ENCODE results near the gene UBAC2.

The UBAC2 gene

DNA sequence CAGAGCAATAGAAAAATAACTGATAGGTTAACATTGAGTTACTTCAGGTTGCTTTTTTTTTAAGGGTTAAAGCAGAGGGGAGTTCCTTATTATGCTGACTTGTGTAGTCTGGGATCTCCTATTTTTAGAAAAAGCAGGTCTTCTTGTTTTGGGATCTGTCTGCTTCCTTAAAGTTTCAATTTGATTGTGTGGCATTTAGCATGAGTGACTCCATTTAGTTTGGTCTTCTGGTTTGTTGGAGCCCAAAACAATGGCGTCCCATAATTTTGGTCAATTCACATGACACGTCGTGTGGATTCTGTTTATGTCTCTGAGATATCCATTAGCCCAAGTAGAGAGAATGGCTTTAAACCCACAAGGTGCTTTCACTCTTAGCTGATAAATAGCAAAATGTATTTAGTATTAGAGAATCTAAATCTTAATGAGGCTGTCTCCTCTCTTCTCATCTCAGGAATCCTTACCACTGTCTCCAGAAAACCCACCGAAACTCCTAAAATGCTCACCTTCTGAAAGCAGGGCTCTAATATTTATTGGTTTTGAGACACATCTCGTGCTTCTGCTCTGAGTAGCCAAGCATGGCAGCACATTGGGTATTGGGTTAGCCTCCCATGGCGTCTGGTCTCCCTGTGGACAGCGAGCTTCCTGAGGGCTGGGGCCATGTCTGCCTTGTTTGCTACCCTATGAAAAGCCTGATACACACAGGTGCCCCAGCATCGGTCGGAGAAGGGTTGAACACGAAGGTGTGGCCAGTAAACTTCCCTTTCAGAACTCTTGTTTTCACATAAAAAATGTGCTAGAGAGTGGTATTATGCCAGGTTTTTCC is 173.7 kb downstream of the UBAC2 start:
- no peak overlapping the region for H3K27ac ChIP-seq (ENCODE audit: poor library complexity, severe bottlenecking)
- H3K9me3 ChIP-seq (ENCODE audit: severe bottlenecking): no peaks in the 10 kb centered on the region
- no peak for DNase-seq (ENCODE audit: low spot score)
- H3K4me1 ChIP-seq (ENCODE audit: insufficient read depth, poor library complexity, severe bottlenecking): no peaks in the 10 kb centered on the region
- H3K36me3 ChIP-seq (ENCODE audit: low read depth): peaks cover 4% of the 10 kb centered on the region; the same call in 1 of the 2 replicates
- no peaks in the 10 kb centered on the region for H3K27me3 ChIP-seq (ENCODE audit: insufficient read depth, poor library complexity, severe bottlenecking)
- no peak for TF ChIP-seq CTCF (IDR thresholded peaks at IDR 0.05; ENCODE audit: poor library complexity, severe bottlenecking)
- no peak for ATAC-seq (ENCODE audit: low read depth)
- H3K4me3 ChIP-seq (ENCODE audit: severe bottlenecking): no peak overlapping the region

GRCh38 chr13:99374994-99375737 is 174.5 kb downstream of the UBAC2 start:
- TF ChIP-seq CTCF (IDR thresholded peaks at IDR 0.05; ENCODE audit: poor library complexity, severe bottlenecking): no peak
- H3K4me3 ChIP-seq (ENCODE audit: severe bottlenecking): no peak overlapping the region
- no peak for DNase-seq (ENCODE audit: low spot score)
- no peaks in the 10 kb centered on the region for H3K36me3 ChIP-seq (ENCODE audit: low read depth)
- no peak overlapping the region for H3K27ac ChIP-seq (ENCODE audit: poor library complexity, severe bottlenecking)
- H3K9me3 ChIP-seq (ENCODE audit: severe bottlenecking): no peaks in the 10 kb centered on the region
- ATAC-seq (ENCODE audit: low read depth): no peak
- no peaks in the 10 kb centered on the region for H3K27me3 ChIP-seq (ENCODE audit: insufficient read depth, poor library complexity, severe bottlenecking)
- H3K4me1 ChIP-seq (ENCODE audit: insufficient read depth, poor library complexity, severe bottlenecking): no peaks in the 10 kb centered on the region

GRCh38 chr13:99375738-99376080 is 175.1 kb downstream of the UBAC2 start:
- TF ChIP-seq CTCF (IDR thresholded peaks at IDR 0.05; ENCODE audit: poor library complexity, severe bottlenecking): no peak

DNA sequence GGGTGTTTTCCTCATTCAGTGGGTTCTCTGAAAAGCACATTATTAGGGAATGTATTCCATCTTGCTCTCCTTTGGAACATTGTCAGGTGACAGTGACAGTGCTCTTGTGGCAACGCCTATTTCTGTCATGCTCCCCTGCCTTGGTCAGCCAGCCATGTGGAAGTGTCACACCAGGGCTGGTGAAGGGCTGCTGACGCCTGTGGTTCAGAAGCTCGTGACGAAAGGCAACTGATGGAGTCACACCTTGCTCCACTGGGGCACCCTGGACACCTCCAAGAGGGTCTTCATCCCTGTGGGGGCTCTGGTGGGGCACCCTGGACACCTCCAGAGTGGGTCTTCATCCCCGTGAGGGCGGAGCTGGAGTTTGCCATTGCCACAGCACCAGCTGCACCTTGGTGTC is 175.5 kb downstream of the UBAC2 start:
- Histone ChIP-seq H3K27me3 (ENCODE audit: insufficient read depth, poor library complexity, severe bottlenecking) (no peaks in the 10 kb centered on the region), H3K36me3 (ENCODE audit: low read depth) (no peaks in the 10 kb centered on the region), H3K4me1 (ENCODE audit: insufficient read depth, poor library complexity, severe bottlenecking) (no peaks in the 10 kb centered on the region), H3K9me3 (ENCODE audit: severe bottlenecking) (no peaks in the 10 kb centered on the region), H3K4me3 (ENCODE audit: severe bottlenecking) (no peak overlapping the region), H3K27ac (ENCODE audit: poor library complexity, severe bottlenecking) (no peak overlapping the region)
- no peak for DNase-seq (ENCODE audit: low spot score)
- TF ChIP-seq CTCF (IDR thresholded peaks at IDR 0.05; ENCODE audit: poor library complexity, severe bottlenecking): no peak
- ATAC-seq (ENCODE audit: low read depth): no peak

More at GRCh38 chr13:99375738-99376080, 175.1 kb downstream of the UBAC2 start:
- no peaks in the 10 kb centered on the region for H3K9me3 ChIP-seq (ENCODE audit: severe bottlenecking)
- DNase-seq (ENCODE audit: low spot score) (no peak), ATAC-seq (ENCODE audit: low read depth) (no peak)
- no peaks in the 10 kb centered on the region for H3K4me1 ChIP-seq (ENCODE audit: insufficient read depth, poor library complexity, severe bottlenecking)
- H3K4me3 ChIP-seq (ENCODE audit: severe bottlenecking): no peak overlapping the region
- no peaks in the 10 kb centered on the region for H3K27me3 ChIP-seq (ENCODE audit: insufficient read depth, poor library complexity, severe bottlenecking)
- no peak overlapping the region for H3K27ac ChIP-seq (ENCODE audit: poor library complexity, severe bottlenecking)
- H3K36me3 ChIP-seq (ENCODE audit: low read depth): no peaks in the 10 kb centered on the region
